Stimulated activated CD4-positive, alpha-beta T cell treated with anti-CD3 and anti-CD28 coated beads, Interleukin-12 subunit alpha, Interleukin-12 subunit beta, amount 100 ng/mL, for 48 hours (primary cell): ENCODE measurements around the gene MROH8.

Source experiments
- DNase-seq, 3 donors: peaks; one replicate each; pipeline ENCODE4 v3.0.0-alpha.2; 2020; ENCODE audit warnings: low read depth in 2 of 3, low spot score in 1 of 3

Gene MROH8

GRCh38 chr20:37178839-37179682 is at the start of gene MROH8, which contains the start of gene RPN2:
Gene MROH8, minus strand, starts transcription at chr20:37179548.
Gene RPN2, plus strand, starts transcription at chr20:37179330. Its CDS starts 27 bp downstream, at chr20:37179357.
- DNase-seq, result peak; percentile 92 to 95 (median 93)

GRCh38 chr20:37228656-37229055 is 49.3 kb upstream of the MROH8 start:
- DNase-seq, result no peak

- DNase-seq, result no peak
Observed at GRCh38 chr20:37228082-37228481, 48.7 kb upstream of the MROH8 start.

GRCh38 chr20:37226889-37227288 is 47.5 kb upstream of the MROH8 start:
- DNase-seq, result no peak

- DNase-seq, result no peak
Observed at GRCh38 chr20:37225146-37225545, 45.8 kb upstream of the MROH8 start.

- DNase-seq, result no peak
Observed at GRCh38 chr20:37223053-37223452, 43.7 kb upstream of the MROH8 start.

GRCh38 chr20:37222086-37222485 is 42.7 kb upstream of the MROH8 start:
- DNase-seq, result no peak

- no peak for DNase-seq
Observed at GRCh38 chr20:37220731-37221130, 41.4 kb upstream of the MROH8 start.

GRCh38 chr20:37219751-37220668 is 40.7 kb upstream of the MROH8 start:
- DNase-seq, result no peak

GRCh38 chr20:37218976-37219375 is 39.6 kb upstream of the MROH8 start:
- DNase-seq, result no peak

- DNase-seq, result no peak
Observed at GRCh38 chr20:37218441-37218840, 39.1 kb upstream of the MROH8 start.

- DNase-seq, result no peak
Observed at GRCh38 chr20:37209661-37210314, 30.4 kb upstream of the MROH8 start.

GRCh38 chr20:37209193-37209592 is 29.8 kb upstream of the MROH8 start:
- no peak for DNase-seq

GRCh38 chr20:37207171-37207570 is 27.8 kb upstream of the MROH8 start:
- DNase-seq, result no peak

GRCh38 chr20:37205794-37206193 is 26.4 kb upstream of the MROH8 start:
- DNase-seq, result no peak

GRCh38 chr20:37205130-37205529 is 25.8 kb upstream of the MROH8 start:
- no peak for DNase-seq

- DNase-seq, result no peak
Observed at GRCh38 chr20:37204056-37204455, 24.7 kb upstream of the MROH8 start.

GRCh38 chr20:37202267-37202943 is 23.1 kb upstream of the MROH8 start:
- DNase-seq, result no peak

- no peak for DNase-seq
Observed at GRCh38 chr20:37201827-37202162, 22.4 kb upstream of the MROH8 start.

GRCh38 chr20:37200926-37201826 is 21.8 kb upstream of the MROH8 start:
- DNase-seq, result no peak
